Fibroblast of peridontal ligament (primary cell): ENCODE results near the gene KLF3.

Experiments used
- DNase-seq: peaks from one replicate; pipeline ENCODE4 v3.0.0-alpha.2; 2010; ENCODE audit errors: extremely low read depth

KLF3 gene

DNA sequence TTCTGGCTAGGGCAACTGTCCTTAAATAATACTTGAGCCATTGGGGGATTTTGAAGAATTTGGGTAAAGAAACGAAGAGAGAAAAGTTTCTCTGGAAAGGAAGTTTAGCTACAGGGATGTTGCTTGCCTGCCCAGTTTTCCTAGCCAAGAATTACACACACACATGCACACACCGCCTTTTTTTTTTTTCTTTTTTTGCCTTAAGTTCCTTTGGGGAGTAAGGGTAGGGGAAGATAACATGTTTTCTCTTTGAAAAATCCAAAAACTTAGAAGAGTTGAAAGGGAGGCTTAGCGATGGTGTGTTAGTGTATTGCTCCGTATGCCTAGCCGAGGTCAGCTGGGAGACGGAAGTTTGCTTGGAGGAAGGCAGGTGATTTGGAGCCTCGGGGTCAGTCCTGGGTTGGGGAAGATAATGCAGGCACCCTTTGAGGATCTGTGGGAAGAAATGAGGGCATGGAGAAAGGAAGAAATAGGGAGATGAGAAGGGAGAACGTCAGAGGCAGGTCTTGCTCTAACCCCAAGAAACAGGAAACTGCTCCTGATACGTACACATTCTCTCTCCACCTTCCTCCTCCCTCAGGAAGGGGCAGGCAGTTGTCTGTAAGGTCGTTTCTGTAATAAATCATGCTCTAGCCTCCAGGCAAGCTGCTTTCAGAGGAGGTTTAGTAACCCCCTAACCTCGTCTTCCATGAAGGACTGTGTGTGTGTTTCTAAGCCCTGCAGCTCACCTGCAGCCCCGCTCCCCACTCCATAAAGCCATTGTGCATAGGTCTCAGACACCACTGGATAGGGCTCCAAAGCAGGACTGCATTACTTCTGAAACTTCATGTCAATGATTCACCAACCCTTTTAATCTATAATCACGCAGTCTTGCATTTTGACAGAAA is 10.5 kb downstream of the KLF3 start:
- DNase-seq = peak; percentile 42

DNA sequence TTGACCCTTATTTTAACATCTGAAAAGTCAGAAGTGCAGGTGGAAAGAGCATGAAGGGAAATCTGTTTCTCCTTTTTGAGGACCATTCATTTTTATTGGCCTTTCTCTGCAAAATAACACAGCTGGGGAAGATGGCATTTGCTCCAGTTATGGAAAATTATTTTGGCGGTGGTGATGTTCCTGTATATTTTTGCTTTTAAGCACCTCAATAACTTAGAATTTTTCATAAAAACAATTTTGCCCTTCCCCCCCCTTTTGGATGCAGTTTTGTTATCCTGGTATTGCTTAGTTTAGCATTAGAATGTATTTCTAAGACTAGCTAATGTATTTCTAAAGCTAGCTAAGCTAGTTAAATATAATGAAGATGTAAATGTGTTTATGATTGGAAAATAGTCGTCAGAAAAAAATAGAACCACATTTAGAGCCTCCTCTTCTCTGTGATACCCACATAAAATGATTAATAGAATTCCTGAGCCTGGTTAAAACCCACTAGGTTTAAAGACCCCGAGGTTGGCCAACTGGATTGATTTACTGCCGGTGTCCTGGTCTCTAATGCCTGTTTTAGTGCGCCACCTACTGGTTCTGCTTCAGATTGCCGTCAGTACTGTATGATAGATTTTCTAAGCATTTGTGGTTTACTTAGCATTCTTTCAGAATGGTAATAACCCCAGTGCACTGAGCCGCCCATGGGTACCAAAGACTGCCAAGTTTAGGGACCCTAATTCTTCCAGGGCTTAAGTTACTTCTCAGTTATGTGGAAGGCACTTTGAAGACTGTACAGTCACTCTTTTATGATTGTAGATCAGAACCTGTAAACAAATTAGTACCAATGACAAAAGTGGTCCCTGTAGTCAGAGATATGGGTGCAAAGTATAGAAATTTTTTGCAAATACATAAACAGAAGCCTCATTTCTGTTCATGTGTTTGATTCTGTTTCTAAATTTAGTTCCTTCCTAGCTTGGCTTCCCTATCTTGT is 11.4 kb downstream of the KLF3 start:
- peak; percentile 93 for DNase-seq

DNA sequence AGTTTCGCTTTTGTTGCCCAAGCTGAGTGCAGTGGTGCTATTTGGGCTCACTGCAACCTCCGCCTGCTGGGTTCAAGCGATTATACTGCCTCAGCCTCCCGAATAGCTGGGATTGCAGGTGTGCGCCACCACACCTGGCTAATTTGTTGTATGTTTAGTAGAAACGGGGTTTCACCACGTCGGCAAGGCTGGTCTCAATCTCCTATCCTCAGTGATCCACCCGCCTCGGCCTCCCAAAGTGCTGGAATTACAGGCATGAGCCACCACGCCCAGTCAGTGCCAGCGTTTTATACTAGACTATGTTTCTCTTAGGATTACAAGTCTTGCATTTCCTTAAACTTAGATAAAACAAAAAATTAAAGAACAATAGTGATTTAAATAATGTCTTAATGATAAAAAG is 13.0 kb downstream of the KLF3 start:
- DNase-seq = no peak

DNA sequence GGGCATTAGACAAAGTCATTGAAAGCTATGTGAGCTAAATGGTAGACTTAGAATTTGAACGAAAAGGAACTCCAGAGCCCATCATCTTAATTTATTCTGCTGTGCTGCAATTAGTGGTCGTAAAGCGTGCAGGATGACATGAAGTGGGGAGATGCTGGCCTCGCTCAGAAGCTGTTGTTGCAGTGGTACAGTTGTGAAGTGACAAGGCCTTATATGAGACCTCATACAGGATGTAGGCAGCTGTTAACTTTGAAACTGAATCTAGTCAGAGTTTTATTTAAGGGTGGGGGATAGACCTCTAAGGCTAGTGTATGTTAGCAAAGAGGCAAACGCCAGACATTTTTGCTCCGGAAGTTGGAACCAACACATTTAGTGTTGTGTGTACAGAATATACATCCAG is 13.4 kb downstream of the KLF3 start:
- DNase-seq = no peak

DNA sequence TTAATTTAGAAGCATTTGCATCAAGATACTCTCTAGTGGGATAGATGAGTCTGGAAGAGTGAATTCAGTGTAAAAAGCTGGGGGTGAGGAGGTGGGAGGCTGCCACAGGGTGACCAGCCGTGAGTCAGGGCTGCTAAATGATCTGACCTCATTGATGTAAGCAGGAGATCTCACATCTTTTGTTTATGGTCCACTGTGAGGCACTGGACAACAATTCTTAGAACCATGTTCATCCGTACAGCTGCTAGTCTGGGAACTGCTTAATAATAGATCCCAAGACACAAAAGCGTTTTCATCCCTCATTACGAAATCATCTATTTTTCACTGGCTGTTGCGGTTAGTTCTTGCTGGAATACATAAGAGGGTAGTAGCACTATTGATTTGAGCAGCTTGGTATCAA is 14.1 kb downstream of the KLF3 start:
- peak; percentile 91 for DNase-seq

DNA sequence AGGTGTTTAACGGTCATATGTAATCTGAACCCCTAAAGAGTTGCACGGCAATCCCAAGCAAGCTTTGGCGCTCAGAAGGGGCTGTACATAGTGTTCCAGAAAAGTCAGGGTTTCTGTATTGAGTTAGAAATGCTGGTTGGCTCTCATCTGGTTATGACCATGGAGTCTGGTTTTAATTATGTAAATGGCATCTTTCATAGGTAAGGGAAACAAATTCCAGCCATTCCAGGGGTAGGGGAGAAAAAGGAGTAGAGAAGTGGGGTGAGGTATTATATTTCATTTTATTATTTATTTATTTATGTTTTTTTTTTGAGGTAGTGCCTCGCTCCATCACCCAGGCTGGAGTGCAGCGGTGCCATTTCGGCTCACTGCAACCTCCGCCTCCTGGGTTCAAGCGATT is 15.9 kb downstream of the KLF3 start:
- DNase-seq = no peak

DNA sequence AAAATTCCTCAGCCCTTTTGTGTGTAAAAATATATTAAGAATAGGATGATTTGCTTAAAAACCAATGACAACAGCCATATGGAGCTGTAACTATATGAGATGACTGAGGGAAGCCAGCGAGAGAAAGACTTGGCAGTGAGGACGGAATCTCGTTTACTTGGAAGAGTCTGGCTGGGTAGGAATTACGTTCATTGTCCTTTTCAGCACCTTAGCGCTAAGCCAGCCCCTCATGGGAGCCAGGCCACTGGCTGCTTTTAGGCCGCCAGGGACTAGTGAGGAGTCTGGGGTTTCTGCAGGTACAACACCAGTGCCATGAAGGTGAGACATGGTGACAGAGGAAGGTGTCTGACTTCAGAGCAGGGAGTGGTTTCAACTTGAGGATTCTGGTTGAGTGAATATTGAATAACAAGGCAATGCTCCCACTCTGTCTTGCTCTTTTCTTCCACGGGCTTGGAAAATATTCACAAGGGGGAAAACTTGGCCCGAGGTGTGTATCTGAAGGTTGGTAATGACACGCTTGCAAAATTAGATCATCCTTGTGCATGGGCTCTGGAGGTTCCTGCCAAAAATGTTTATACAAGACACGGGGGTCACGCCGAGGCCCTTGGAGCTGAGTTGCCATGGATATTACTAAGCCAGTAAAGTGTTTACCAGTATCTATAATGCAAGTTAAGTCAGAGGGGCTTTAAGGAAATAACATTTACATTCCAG is 17.4 kb downstream of the KLF3 start:
- peak; percentile 67 for DNase-seq

DNA sequence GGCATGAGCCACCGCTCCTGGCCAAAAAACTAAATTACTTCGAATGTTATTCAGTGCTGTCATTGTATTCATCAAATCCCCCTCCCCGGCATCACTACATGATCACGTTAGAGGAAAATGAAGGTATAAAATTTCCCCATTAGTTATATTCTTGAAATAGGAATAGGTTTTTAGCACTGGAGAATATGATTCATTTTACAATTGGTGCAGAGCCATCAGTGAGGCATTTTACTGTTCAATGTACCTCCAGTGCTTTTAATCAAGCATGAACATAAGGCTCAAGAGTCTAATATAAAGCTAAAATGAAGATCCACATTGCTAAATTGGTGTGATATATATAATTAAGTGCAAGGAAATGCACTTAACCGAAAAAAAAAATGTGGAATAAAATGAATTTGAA is 18.3 kb downstream of the KLF3 start:
- no peak for DNase-seq

DNA sequence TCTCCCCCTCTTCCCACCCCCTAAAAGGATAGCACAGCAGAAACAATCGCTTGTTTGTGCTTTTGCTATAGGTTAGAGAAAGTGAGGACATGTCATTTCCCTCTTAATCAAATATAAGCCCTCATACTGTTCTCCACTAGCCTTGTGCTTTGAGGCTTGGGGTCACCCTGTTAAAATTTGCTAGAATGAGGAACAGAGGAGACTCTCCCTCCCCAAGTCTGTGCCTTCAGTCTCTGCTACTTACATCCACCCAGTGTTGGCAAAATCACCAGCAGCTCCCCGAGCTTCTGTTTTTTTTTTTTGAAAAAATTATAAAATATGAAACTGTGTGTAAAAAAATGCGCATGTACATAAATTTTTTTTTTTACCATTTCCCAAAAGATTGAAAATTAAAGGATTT is 19.3 kb downstream of the KLF3 start:
- DNase-seq = no peak

DNA sequence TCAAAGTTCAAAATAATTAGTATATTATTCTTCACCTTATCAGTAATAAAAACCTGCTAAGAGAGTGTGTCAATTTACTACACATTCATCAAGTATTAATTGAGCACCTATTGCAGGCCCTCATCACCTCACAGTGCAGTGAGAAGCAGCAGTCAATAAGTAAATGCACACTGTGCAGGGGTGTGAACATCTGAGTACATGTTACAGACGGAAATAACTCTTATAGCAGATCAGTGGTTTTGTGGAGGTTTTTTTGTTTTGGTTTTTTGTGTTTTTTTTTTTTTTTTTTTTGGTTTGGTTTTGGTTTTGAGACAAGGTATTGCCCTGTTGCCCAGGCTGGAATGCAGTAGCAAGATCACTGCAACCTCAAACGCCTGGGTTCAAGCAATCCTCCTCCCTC is 20.3 kb downstream of the KLF3 start:
- no peak for DNase-seq

DNA sequence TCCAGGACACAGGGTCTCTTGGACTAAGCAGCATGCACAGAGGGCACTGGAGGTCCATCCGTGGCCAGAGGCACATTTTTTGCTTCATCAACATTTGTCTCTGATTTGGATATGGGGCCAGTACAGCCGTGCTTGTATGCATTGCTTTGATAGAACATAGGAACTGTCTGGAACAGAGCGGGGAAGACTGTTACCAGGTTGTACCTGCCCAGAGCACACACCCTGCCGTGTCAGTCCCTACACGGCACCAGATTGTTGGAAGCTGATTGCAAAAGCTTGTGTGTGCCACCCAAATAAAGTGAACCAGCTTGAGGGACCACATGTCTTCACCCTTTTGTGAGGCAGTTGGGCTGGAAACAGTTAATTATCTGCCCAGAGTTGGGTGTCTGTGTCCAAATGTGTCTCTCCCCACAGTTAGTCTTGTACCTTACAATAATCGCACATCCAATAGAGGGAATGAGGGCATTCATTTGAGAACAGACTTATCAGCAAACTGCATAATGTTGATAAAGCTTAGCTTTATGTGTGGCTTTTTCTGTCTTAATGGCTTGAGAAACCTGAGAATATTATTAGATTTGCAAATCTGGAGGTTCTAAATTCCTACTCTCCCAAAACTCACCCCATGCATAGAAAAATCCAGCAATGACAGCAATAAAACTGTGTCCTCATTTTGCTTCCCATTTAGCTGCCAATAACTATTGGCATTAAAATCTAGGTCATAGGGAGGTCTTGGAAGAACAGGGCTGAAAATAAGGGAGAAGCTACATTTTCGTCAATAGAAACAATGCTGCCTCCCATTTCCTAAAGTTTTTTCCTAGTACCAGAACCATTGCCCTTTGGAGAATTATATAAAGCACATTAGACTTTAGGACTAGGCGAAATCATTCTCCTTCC is 21.2 kb downstream of the KLF3 start:
- no peak for DNase-seq

DNA sequence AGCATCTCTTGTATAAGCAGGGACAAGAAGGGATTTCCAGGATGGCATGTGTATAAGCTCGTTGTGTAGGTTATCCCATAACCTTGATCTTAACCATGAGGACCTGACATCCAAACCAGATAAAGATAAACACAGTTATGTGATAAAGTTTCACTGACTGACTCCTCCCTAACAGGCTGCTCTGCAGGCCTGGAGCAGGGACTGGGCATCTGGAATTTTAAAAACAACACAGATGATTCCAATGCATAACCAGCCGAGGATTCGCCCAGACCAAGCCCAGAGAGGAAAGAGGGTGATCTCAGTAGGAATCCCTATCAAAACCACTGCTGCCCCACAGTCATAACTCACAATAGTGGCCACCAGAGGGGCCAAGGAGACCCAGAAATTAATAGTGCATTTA is 22.7 kb downstream of the KLF3 start:
- peak; percentile 56 for DNase-seq

DNA sequence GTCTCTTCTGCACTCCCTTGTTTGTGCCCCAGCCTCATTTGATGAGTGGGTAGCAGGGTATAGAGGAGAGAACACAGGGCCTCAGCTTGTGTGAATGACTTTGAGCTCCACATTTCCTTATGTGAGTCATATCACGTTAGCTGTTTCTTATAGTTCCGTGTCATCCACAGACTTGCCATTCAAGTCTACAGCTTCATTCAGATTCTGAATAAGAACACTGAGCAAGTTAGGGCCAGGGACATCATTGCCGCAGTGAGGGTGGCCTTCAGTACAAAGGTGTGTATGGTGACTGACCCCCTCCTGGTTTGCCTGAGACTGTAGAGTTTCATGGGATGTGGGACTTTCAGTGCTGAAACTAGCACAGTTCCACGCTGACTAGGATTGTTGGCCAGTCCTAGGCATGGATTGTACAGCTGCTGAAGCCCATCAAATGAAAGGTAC is 23.6 kb downstream of the KLF3 start:
- no peak for DNase-seq

DNA sequence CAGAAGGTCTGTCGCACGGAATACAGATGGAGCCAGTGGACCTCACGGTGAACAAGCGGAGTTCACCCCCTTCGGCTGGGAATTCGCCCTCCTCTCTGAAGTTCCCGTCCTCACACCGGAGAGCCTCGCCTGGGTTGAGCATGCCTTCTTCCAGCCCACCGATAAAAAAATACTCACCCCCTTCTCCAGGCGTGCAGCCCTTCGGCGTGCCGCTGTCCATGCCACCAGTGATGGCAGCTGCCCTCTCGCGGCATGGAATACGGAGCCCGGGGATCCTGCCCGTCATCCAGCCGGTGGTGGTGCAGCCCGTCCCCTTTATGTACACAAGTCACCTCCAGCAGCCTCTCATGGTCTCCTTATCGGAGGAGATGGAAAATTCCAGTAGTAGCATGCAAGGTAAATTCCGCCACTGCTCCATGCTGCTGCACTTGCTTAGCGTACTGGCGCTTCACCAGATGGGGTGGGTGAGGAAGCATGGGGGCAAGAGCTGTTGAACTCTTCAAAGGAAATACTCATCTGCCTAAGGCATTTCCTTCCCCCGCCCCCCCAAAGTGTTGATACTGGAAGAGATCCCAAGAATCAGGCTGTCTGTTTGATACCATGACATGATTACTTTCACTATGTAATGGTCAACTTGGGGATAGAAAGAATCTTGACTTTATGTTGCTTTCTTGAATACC is 24.8 kb downstream of the KLF3 start:
- DNase-seq = no peak

DNA sequence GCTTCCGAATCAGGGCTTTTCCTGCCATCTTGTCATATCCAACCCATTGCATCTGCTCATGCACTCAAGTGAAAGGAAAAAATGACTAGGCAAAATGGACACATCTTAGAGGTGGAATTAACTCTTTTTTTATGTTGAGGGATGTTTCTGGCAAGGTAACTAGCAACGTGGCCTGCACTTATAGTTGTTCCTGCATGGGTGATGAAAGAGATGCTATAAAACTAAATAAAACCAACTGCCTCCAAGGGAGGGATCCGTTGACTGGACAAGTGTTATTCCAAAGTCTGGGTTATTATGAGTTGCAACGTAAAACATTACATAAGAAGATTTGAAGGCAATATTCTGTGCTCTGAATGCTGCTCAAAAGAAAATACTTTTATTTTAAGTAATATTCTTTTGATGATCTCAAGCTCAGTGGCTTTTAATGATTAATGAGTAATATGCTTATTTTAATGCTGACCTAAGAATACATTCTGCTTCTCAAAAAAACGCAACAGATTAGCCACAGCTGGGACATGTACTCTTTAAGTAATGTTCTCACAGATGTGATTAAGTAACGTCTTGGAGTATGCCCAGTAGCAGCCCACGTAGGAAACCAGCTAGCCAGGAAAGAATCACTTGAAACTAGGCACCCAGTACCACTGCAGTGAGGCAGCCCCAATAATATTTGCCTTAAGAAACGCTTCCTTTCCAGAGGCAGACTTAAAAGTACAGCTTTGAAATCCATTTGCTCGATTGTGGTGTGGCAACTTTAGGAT is 27.4 kb downstream of the KLF3 start:
- peak; percentile 82 for DNase-seq

DNA sequence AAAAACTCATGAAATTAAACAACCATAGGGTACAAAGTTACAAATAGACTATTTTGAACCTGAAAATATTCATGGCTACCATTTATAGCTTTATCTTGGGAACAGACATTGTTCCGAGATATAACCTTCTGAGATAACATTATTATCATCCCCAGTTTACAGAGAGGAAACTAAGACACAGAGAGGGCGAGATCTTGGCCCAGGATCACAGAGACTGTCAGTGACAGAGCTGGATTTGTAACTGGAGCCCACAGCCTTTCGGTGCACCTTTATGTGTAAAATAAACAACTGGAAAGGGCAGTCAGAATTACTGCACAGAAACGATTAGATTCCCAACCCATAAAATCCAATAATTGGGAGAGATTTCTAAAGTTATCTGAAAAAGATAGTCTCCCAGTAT is 28.4 kb downstream of the KLF3 start:
- no peak for DNase-seq

DNA sequence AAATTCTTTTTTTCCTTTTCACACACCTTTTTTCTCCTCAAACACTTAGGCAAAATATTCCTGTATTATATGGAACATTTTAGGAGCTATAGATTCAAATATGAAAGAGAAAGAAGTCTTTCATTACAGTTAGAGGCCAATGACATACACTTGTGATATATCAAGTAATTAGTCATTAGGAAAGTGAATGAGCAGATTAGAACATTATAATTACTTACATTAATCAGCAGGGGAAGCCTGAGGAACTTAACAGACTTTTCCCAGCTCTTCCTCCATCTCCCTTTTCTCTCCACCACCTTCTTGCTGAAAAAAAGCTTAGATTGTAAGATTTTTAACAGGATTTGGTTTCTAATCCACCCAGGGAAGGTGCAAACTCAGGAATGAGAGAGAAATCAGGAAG is 29.6 kb downstream of the KLF3 start:
- no peak for DNase-seq

DNA sequence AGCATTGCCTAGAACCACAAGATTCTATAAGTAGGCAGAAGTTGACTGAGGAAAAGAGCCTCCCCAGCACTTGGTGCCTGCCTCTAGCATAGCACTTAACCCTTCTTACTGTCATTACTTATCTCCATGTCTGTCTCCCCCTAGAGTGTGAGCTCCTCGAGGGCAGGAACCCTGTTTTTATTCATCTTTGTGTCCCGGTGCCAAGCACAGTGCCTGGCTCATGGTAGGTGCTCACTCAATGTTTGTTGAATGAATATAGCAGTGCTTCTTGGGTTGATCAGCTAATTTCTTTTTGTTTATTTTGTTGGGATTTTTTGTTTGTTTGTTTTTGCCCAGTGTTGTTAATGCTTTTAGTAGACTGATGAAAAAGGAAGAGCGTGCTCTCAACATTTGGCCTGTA is 30.3 kb downstream of the KLF3 start:
- DNase-seq = no peak

DNA sequence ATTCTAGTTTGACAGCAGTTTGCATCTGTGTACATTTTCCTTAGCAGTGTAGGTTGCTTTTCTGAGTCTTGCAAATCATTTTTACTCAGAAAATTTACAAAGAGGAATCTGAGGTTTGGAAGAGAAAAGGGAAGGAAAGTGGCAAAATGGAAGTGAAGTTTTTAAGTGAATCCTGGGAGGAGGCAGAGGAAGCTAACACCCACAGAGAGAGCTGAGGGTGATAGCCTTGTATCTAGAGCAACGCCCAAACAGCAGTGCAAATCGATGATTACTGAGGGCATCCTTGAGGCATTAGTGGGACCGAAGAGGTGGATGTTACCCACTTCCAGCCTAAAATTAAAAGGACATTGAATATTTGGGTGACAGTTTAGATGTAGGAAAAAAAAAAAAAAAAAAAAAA is 31.8 kb downstream of the KLF3 start:
- no peak for DNase-seq

DNA sequence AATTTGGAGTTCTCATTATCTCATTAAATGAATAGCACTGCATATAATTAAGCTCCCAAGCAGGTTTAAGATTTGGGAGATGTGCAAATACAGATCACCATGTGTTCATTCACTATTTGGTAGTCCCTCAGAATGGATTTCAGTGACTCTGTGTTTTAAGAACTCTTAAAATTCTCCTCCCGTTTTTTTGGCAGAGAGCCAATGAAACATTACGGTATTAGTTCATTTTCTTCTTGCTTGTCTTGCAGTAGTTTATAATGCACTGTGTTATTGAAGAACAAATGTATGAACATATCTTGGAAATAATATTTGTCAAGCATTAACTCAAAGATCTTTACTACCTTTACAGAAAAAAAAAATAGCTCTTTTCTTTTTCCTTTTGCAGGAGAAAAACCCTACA is 32.7 kb downstream of the KLF3 start:
- peak; percentile 39 for DNase-seq
